SU-DHL-6 (cell line): ENCODE measurements around the gene KIFC3.

ENCODE experiments used
- CTCF ChIP-seq: fragments of 200-600 bp; sonication (generic); IDR thresholded peaks from one replicate; pipeline ENCODE4 v1.5.1; 2017; ENCODE audit warnings: antibody characterized with exemption, mild to moderate bottlenecking, low read length, moderate library complexity; ENCODE audit not compliant: insufficient read depth, poor library complexity, severe bottlenecking
- EZH2phosphoT487 ChIP-seq: fragments of 200-600 bp; sonication (generic), shearing (Covaris generic); conservative IDR thresholded peaks from 2 replicates; pipeline ENCODE4 v1.6.1; 2018; ENCODE audit warnings: mild to moderate bottlenecking, antibody characterized with exemption, low read length, moderate library complexity, mixed read lengths

- TF ChIP-seq CTCF: no peak
- no peak for TF ChIP-seq EZH2phosphoT487
Measured at GRCh38 chr16:57791195-57791892, 10.9 kb downstream of the KIFC3 start.
